IMR-90 (cell line): ENCODE measurements around the gene FAM163B. TPM values are rescaled to one million over a fixed set of nuclear protein-coding genes. Genes with fewer than 3 reads are reported as not detected.

Experiments used
- ATAC-seq: fragments of 200-7000 bp; cut with Tn5 transposase; 2 replicates; pipeline ENCODE4 v1.9.1; 2020; ENCODE audit warnings: low read depth, mild to moderate bottlenecking, moderate library complexity
- BruUV-seq: library from RNA; stranded (reverse); fragments of 400-500 nt; replicated peaks from 2 replicates; lab custom pipeline; 2021; lab: Mats Ljungman, UMichigan
- CTCF ChIA-PET: fragments of 300-600 bp; formaldehyde crosslinking; extraction: SDS; loops from one replicate; lab custom pipeline; 2021; ENCODE audit warnings: antibody characterized with exemption; lab: Yijun Ruan, JAX
- POLR2A ChIA-PET: fragments of 300-600 bp; sonication (Branson Sonifier 250); formaldehyde crosslinking; loops from one replicate; lab custom pipeline; 2022; ENCODE audit warnings: antibody characterized with exemption; ENCODE audit not compliant: unreplicated experiment; lab: Charles Lee
- DNase-seq: peaks from one replicate; pipeline ENCODE4 v3.0.0; 2013
- H2AFZ ChIP-seq: replicated peaks from 2 replicates; pipeline ENCODE3; 2013; ENCODE audit warnings: low read length, mild to moderate bottlenecking; ENCODE audit not compliant: poor library complexity
- H2AK5ac ChIP-seq: 2 replicates; pipeline ENCODE4 v1.6.1; 2013; ENCODE audit warnings: low read depth, low read length, inconsistent platforms
- H2AK9ac ChIP-seq: replicated peaks from 2 replicates; pipeline ENCODE3; 2013; ENCODE audit warnings: mild to moderate bottlenecking, low read depth, low read length, moderate library complexity; ENCODE audit not compliant: poor library complexity
- H2BK120ac ChIP-seq: 2 replicates; pipeline ENCODE4 v1.6.1; 2013; ENCODE audit warnings: low read depth, low read length, inconsistent platforms
- H2BK15ac ChIP-seq: 3 replicates; pipeline ENCODE4 v1.6.1; 2013; ENCODE audit warnings: low read depth, low read length, inconsistent platforms
- H2BK20ac ChIP-seq: 2 replicates; pipeline ENCODE4 v1.6.1; 2013; ENCODE audit warnings: low read depth, mild to moderate bottlenecking, inconsistent platforms, low read length, moderate library complexity
- H2BK5ac ChIP-seq: 2 replicates; pipeline ENCODE4 v1.6.1; 2013; ENCODE audit warnings: mild to moderate bottlenecking, low read depth, low read length, inconsistent platforms; ENCODE audit not compliant: poor library complexity, severe bottlenecking
- H3K14ac ChIP-seq: replicated peaks from 2 replicates; pipeline ENCODE4 v1.6.1; 2013; ENCODE audit warnings: low read depth, low read length, inconsistent platforms
- H3K18ac ChIP-seq: 2 replicates; pipeline ENCODE4 v1.6.1; 2013; ENCODE audit warnings: low read depth, low read length, control low read depth
- H3K23ac ChIP-seq: 2 replicates; pipeline ENCODE4 v1.6.1; 2013; ENCODE audit warnings: low read depth, low read length, inconsistent platforms
- H3K27ac ChIP-seq: 2 replicates; pipeline ENCODE4 v1.5.1; 2013; ENCODE audit warnings: mild to moderate bottlenecking, control low read depth, low read length; ENCODE audit not compliant: insufficient read depth
- H3K27me3 ChIP-seq: 2 replicates; pipeline ENCODE4 v1.6.1; 2013; ENCODE audit warnings: low read length; ENCODE audit not compliant: control insufficient read depth, insufficient read depth
- H3K36me3 ChIP-seq: 2 replicates; pipeline ENCODE4 v1.6.1; 2013; ENCODE audit warnings: low read length, mixed read lengths; ENCODE audit not compliant: control insufficient read depth, insufficient read depth
- H3K4ac ChIP-seq: 2 replicates; pipeline ENCODE4 v1.6.1; 2013; ENCODE audit warnings: low read depth, low read length, inconsistent platforms
- H3K4me1 ChIP-seq: 2 replicates; pipeline ENCODE4 v1.6.1; 2013; ENCODE audit warnings: low read length, mixed read lengths; ENCODE audit not compliant: control insufficient read depth, insufficient read depth
- H3K4me2 ChIP-seq: 2 replicates; pipeline ENCODE4 v1.6.1; 2013; ENCODE audit warnings: low read depth, mild to moderate bottlenecking, control low read depth, low read length, moderate library complexity
- H3K4me3 ChIP-seq: 2 replicates; pipeline ENCODE4 v1.5.1; 2013; ENCODE audit warnings: low read depth, mild to moderate bottlenecking, control low read depth, low read length, moderate library complexity; ENCODE audit not compliant: insufficient read depth
- H3K56ac ChIP-seq: 2 replicates; pipeline ENCODE4 v1.6.1; 2013; ENCODE audit warnings: low read length, inconsistent platforms; ENCODE audit not compliant: insufficient read depth; ENCODE audit errors: extremely low read depth
- H3K79me1 ChIP-seq, 2 experiments: 2 replicates each; pipeline ENCODE4 v1.6.1; 2013; ENCODE audit warnings: low read length in 2 of 2, inconsistent platforms in 1 of 2, low read depth in 1 of 2
- H3K9ac ChIP-seq: 2 replicates; pipeline ENCODE4 v1.6.1; 2013; ENCODE audit warnings: low read depth, low read length, control low read depth
- H3K9me1 ChIP-seq: 2 replicates; pipeline ENCODE4 v1.6.1; 2013; ENCODE audit warnings: low read length, inconsistent platforms; ENCODE audit not compliant: insufficient read depth
- H3K9me3 ChIP-seq: 2 replicates; pipeline ENCODE4 v1.6.1; 2013; ENCODE audit warnings: low read length; ENCODE audit not compliant: control insufficient read depth, insufficient read depth
- H4K20me1 ChIP-seq: 2 replicates; pipeline ENCODE4 v1.6.1; 2013; ENCODE audit warnings: low read length, inconsistent platforms; ENCODE audit not compliant: insufficient read depth
- H4K5ac ChIP-seq: 2 replicates; pipeline ENCODE4 v1.6.1; 2013; ENCODE audit warnings: mild to moderate bottlenecking, low read depth, low read length, control low read depth
- H4K8ac ChIP-seq, 2 experiments: 2 replicates each; pipeline ENCODE4 v1.6.1; 2013; ENCODE audit warnings: low read depth in 2 of 2, low read length in 2 of 2, control low read depth in 1 of 2, inconsistent platforms in 1 of 2
- H4K91ac ChIP-seq: 2 replicates; pipeline ENCODE4 v1.6.1; 2013; ENCODE audit warnings: low read depth, low read length, inconsistent platforms; ENCODE audit not compliant: insufficient read depth
- CEBPB ChIP-seq: IDR thresholded peaks from 2 replicates; pipeline ENCODE4 v1.6.1; 2012; ENCODE audit warnings: low read depth, low read length, improper control_type of control experiment
- CHD1 ChIP-seq: IDR thresholded peaks from 2 replicates; pipeline ENCODE4 v1.6.1; 2012; ENCODE audit warnings: low read depth, low read length, improper control_type of control experiment
- SMC3 ChIP-seq: fragments of 150-350 bp; IDR thresholded peaks from 2 replicates; pipeline ENCODE4 v1.6.1; 2016; ENCODE audit warnings: low read depth, mild to moderate bottlenecking, antibody characterized with exemption, low read length, moderate library complexity
- WGBS, 2 experiments: methylation state at CpG; one replicate each; pipeline versions ENCODE4 v1.1.5 to v1.1.7; 2013; ENCODE audit warnings: missing lambda C conversion rate in 2 of 2; ENCODE audit not compliant: insufficient read length in 1 of 2; ENCODE audit errors: extremely low coverage in 2 of 2; 5-methylcytosine and 5-hydroxymethylcytosine counted together
- dilution Hi-C: fragments of 300-500 bp; cut with HindIII; formaldehyde crosslinking; loops from one replicate; pipeline ENCODE4 v1.14.3; 2018; ENCODE audit warnings: low sequenced_read_pairs; ENCODE audit not compliant: unreplicated experiment
- in situ Hi-C: fragments of 300-500 bp; cut with MboI; formaldehyde crosslinking; loops from 3 replicates; pipeline ENCODE4 v1.14.3; 2019; ENCODE audit warnings: low sequenced_read_pairs, inconsistent platforms, mixed read lengths
- intact Hi-C: fragments of 100-400 bp; cut with micrococcal nuclease; formaldehyde crosslinking; loops from 2 replicates; pipeline ENCODE4 v1.10.0; 2022
- polyA plus RNA-seq, 3 experiments: library from polyadenylated mRNA; depleted of rRNA; stranded (reverse); fragments of >200 nt; gene quantifications; 2 replicates each; pipeline ENCODE4 v1.2.3, GENCODE V29; 2012; ENCODE audit warnings: low replicate concordance in 1 of 3
- total RNA-seq: library from RNA; depleted of rRNA; stranded (reverse); fragments of >200 nt; gene quantifications from 2 replicates; pipeline ENCODE4 v1.2.3, GENCODE V29; 2012

FAM163B gene
- total and polyA plus RNA-seq, 2 of the 4 experiments (the other 2 are of a cell fraction), result not detected

DNA sequence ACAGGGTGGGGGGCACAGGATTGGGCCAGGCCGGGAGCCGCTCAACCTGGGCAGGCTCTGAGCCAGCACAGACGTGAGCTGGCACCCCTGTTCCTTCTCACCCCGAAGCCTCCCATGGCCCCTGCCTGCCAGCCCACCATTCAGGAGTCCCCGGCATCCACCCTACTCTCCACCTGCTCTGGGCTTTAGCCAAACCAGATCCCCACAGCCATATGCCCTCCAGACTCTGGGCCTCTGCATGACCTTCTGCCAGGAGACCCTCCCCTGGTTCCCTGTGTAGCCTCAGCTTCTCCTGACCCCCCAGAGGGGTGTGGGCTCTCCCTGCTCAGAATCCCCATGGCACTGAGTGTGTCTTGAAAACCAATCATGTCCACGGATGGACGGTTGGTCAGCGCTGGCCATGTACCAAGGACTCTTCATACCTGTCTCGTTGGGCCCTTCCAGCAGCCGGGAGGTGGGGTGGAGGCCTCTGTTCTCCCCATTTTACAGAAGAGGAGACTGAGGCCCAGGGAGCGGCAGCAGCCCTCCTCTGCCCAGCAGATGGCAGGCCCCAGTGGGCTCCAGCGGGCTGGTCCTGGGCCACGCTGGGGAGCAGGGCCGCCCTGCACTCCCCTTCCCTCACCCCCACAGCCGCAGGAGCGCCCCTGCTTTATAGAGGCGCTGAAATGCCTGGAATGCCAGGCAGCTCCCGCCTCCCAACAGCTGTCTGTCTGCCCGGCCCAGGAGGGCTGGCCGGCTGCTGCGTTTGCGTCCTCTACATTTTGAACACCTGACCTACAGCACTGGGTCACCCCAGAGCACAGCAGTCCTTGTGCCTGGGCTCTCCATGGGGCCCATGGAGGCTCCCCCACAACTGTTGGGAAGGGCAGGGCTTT is 81.0 kb downstream of the FAM163B start:
- Histone ChIP-seq H3K4me2 (no peak overlapping the region), H2AFZ (no peak overlapping the region), H4K20me1 (no peaks in the 10 kb centered on the region), H2AK5ac (no peak overlapping the region), H2BK120ac (no peak overlapping the region), H3K27me3 (peaks cover 79% of the 10 kb centered on the region), H3K9me3 (no peaks in the 10 kb centered on the region), H3K27ac (no peak overlapping the region), H2AK9ac (no peak overlapping the region), H3K9ac (no peak overlapping the region), H3K4ac (no peak overlapping the region), H4K8ac (no peak overlapping the region), H3K56ac (no peak overlapping the region), H3K4me1 (peaks cover 2% of the 10 kb centered on the region; the same call in 1 of the 2 replicates), H3K9me1 (no peaks in the 10 kb centered on the region), H4K5ac (no peak overlapping the region), H4K91ac (no peak overlapping the region), H3K4me3 (no peak overlapping the region), H2BK15ac (no peak overlapping the region), H2BK20ac (no peak overlapping the region), H3K36me3 (no peaks in the 10 kb centered on the region), H3K18ac (no peak overlapping the region), H3K23ac (no peak overlapping the region), H3K79me1 (no peaks in the 10 kb centered on the region), H2BK5ac (no peak overlapping the region), H3K14ac (no peak overlapping the region)
- TF ChIP-seq CEBPB (no peak), SMC3 (no peak), CHD1 (no peak)
- dilution Hi-C loops, result no loop called here
- ChIA-PET CTCF (no interaction called here), POLR2A (no interaction called here)
- whole genome bisulfite sequencing, 2 experiments, result 66% methylated on average over 9 of the region's 22 CpGs; no CpG with 5 or more reads in 1 of the 2 experiments
- BruUV-seq, result no TSS peak
- ATAC-seq (no peak), DNase-seq (no peak)
- intact Hi-C loops, result no loop called here
- in situ Hi-C loops, result no loop called here
